ENCODE measurements around the gene VPS36. TPM values are rescaled to one million over a fixed set of nuclear protein-coding genes. Genes with fewer than 3 reads are reported as not detected.
"Not testable (repeated sequence)": the region's sequence is repeated elsewhere in the genome, so short reads cannot be mapped to it uniquely, and the experiment has no call there.

The VPS36 gene
- total RNA-seq, 4 donors from 2014 or later = 42.6 to 57.6 (median 48.8) TPM

GRCh38 chr13:52421216-52421615 is 29.2 kb downstream of the VPS36 start:
- DNase-seq (ENCODE audit: low spot score in 2 of 2) = no peak
- H3K36me3 ChIP-seq = peaks cover 0 to 88% (median 4%) of the 10 kb centered on the region in 3 donors
- no peaks in the 10 kb centered on the region for H3K4me1 ChIP-seq
- H3K4me3 ChIP-seq = no peak overlapping the region
- WGBS, 2 donors = 92 to 98% methylated on average over 3 of the region's 3 CpGs
- no peaks in the 10 kb centered on the region for H3K9me3 ChIP-seq
- H3K27ac ChIP-seq = no peak overlapping the region
- H3K27me3 ChIP-seq = no peaks in the 10 kb centered on the region
- TF ChIP-seq, protein P1, sequence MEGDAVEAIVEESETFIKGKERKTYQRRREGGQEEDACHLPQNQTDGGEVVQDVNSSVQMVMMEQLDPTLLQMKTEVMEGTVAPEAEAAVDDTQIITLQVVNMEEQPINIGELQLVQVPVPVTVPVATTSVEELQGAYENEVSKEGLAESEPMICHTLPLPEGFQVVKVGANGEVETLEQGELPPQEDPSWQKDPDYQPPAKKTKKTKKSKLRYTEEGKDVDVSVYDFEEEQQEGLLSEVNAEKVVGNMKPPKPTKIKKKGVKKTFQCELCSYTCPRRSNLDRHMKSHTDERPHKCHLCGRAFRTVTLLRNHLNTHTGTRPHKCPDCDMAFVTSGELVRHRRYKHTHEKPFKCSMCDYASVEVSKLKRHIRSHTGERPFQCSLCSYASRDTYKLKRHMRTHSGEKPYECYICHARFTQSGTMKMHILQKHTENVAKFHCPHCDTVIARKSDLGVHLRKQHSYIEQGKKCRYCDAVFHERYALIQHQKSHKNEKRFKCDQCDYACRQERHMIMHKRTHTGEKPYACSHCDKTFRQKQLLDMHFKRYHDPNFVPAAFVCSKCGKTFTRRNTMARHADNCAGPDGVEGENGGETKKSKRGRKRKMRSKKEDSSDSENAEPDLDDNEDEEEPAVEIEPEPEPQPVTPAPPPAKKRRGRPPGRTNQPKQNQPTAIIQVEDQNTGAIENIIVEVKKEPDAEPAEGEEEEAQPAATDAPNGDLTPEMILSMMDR (IDR thresholded peaks at IDR 0.05) = no peak
- TF ChIP-seq EP300 (IDR thresholded peaks at IDR 0.05) (no peak), POLR2A (IDR thresholded peaks at IDR 0.05) (no peak)

- 25 to 56% methylated on average over 1 of the region's 1 CpG for WGBS, 2 donors
- DNase-seq (ENCODE audit: low spot score in 2 of 2) = no peak
- Histone ChIP-seq H3K9me3 (no peaks in the 10 kb centered on the region), H3K4me3 (no peak overlapping the region), H3K27me3 (no peaks in the 10 kb centered on the region), H3K36me3 (peaks cover 0 to 93% (median 12%) of the 10 kb centered on the region in 3 donors), H3K27ac (no peak overlapping the region), H3K4me1 (no peaks in the 10 kb centered on the region)
- TF ChIP-seq POLR2A (IDR thresholded peaks at IDR 0.05) (no peak), EP300 (IDR thresholded peaks at IDR 0.05) (no peak)
- TF ChIP-seq, protein P1 (IDR thresholded peaks at IDR 0.05) = no peak
Measured at GRCh38 chr13:52419080-52419479, 31.4 kb downstream of the VPS36 start.

DNA sequence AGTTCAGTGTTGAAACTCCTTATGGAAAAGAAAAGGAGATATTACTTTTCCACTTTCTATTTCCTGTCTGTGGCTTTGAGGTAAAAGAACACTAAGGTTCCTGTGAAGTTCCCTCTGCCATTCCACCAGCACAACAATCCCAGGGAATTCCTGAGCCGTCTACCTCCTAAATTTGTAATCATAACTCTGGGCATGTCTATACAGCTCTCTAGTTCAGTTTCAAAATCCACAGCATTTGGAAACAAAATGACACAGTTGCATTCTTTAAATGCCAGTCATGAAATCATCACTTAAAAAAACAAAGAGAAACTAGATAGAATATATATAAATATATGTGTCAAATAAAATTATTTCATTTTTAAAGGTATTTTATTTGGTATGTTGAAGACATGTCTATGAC is 35.5 kb downstream of the VPS36 start:
- 37 to 43% methylated on average over 1 of the region's 1 CpG for WGBS, 2 donors
- no peak for DNase-seq (ENCODE audit: low spot score in 2 of 2)
- H3K27ac ChIP-seq = no peak overlapping the region
- H3K4me3 ChIP-seq = no peak overlapping the region
- no peaks in the 10 kb centered on the region for H3K4me1 ChIP-seq
- H3K36me3 ChIP-seq = peaks cover 0 to 90% (median 10%) of the 10 kb centered on the region in 3 donors
- H3K27me3 ChIP-seq = no peaks in the 10 kb centered on the region
- no peaks in the 10 kb centered on the region for H3K9me3 ChIP-seq
- TF ChIP-seq, protein P1 (IDR thresholded peaks at IDR 0.05) = no peak

DNA sequence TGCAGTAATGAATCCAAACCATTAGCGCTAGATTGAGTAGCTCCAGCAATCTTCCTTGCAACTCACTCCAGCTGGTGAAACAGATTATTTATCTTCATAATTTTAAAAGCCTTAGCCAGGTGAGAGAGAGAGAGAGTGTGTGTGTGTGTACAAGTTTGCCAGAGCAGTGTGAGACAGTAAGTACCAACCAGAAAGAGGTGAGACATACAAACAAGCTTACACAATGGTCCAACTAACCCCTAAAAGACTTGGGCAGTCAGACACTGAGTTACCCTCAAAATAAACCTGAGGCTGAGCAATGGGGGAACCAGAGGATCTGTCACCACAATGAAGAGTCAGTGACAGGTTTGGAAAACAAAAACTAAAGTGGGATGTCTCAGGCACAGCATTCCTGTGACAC is 36.4 kb downstream of the VPS36 start:
- Histone ChIP-seq H3K4me1 (no peaks in the 10 kb centered on the region), H3K27me3 (no peaks in the 10 kb centered on the region), H3K9me3 (no peaks in the 10 kb centered on the region), H3K36me3 (peaks cover 0 to 87% (median 8%) of the 10 kb centered on the region in 3 donors), H3K27ac (no peak overlapping the region), H3K4me3 (no peak overlapping the region)
- DNase-seq (ENCODE audit: low spot score in 2 of 2) = no peak
- TF ChIP-seq POLR2A (IDR thresholded peaks at IDR 0.05) = no peak
- WGBS, 2 donors = 98 to 100% methylated on average over 1 of the region's 1 CpG

- H3K27ac ChIP-seq = no peak overlapping the region
- DNase-seq (ENCODE audit: low spot score in 2 of 2) = no peak
- TF ChIP-seq POLR2A (IDR thresholded peaks at IDR 0.05) (no peak), EP300 (IDR thresholded peaks at IDR 0.05) (no peak)
- TF ChIP-seq, protein P1 (IDR thresholded peaks at IDR 0.05) = no peak
- H3K9me3 ChIP-seq = no peaks in the 10 kb centered on the region
- H3K27me3 ChIP-seq = no peaks in the 10 kb centered on the region
- H3K4me3 ChIP-seq = no peak overlapping the region
- H3K36me3 ChIP-seq = peaks cover 0 to 81% (median 8%) of the 10 kb centered on the region in 3 donors
- WGBS, 2 donors = 95 to 98% methylated on average over 1 of the region's 1 CpG
- H3K4me1 ChIP-seq = no peaks in the 10 kb centered on the region
Measured at GRCh38 chr13:52412128-52412527, 38.3 kb downstream of the VPS36 start.

DNA sequence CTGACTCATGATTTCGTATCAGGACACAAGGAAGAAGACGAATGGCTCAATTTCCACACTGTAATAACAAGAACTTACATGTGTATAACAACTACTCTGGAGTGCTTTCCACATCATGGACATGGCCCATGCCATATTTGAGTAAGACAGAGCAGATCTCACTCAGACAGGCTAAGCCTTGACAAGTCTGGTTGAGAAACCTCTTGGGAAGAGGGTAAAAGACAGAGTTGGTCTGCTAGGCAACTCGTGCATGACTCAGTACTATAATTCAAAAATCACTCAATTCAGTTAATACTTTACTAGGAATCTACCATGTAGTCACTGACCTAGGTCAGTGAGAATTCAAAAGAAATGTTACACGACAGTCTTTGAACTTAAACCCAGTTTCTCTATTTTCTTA is 38.8 kb downstream of the VPS36 start:
- Histone ChIP-seq H3K27me3 (no peaks in the 10 kb centered on the region), H3K27ac (no peak overlapping the region), H3K9me3 (no peaks in the 10 kb centered on the region), H3K4me3 (no peak overlapping the region), H3K36me3 (peaks cover 0 to 76% (median 8%) of the 10 kb centered on the region in 3 donors), H3K4me1 (peaks cover 0 to under 1% (median 0%) of the 10 kb centered on the region in 4 donors)
- 89% methylated on average over 4 of the region's 4 CpGs for WGBS, 2 donors
- no peak for DNase-seq (ENCODE audit: low spot score in 2 of 2)
- TF ChIP-seq, protein P1 (IDR thresholded peaks at IDR 0.05) = no peak
- TF ChIP-seq EP300 (IDR thresholded peaks at IDR 0.05) (no peak), POLR2A (IDR thresholded peaks at IDR 0.05) (no peak)

DNA sequence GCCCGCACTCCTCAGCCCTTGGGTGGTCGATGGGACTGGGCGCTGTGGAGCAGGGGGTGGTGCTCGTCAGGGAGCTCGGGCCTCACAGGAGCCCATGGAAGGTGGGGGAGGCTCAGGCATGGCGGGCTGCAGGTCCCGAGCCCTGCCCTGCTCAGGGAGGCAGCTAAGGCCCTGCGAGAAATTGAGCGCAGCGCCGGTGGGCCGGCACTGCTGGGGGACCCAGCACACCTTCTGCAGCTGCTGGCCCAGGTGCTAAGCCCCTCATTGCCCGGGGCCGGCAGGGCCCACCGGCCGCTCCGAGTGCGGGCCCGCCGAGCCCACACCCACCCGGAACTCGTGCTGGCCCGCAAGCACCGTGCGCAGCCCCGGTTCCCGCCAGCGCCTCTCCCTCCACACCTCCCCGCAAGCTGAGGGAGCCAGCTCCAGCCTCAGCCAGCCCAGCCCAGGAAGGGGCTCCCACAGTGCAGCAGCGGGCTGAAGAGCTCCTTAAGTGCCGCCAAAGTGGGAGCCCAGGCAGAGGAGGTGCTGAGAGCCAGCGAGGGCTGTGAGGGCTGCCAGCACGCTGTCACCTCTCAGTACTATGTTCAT is 42.3 kb downstream of the VPS36 start:
- Histone ChIP-seq H3K36me3 (peaks cover 0 to 42% (median 0%) of the 10 kb centered on the region in 3 donors), H3K4me1 (peaks cover 0 to 22% (median 10%) of the 10 kb centered on the region in 4 donors)
- not testable (repeated sequence) for H3K9me3 ChIP-seq; H3K4me3 ChIP-seq; DNase-seq (ENCODE audit: low spot score in 2 of 2); H3K27ac ChIP-seq; H3K27me3 ChIP-seq
- 96 to 99% methylated on average over 18 to 28 of the region's 33 CpGs for WGBS, 2 donors

- not testable (repeated sequence) for H3K9me3 ChIP-seq; H3K27me3 ChIP-seq; H3K27ac ChIP-seq; DNase-seq (ENCODE audit: low spot score in 2 of 2); H3K4me3 ChIP-seq
- Histone ChIP-seq H3K36me3 (peaks cover 0 to 39% (median 0%) of the 10 kb centered on the region in 3 donors), H3K4me1 (peaks cover 0 to 22% (median 10%) of the 10 kb centered on the region in 4 donors)
- WGBS, 2 donors = 92 to 94% methylated on average over 12 of the region's 12 CpGs
Measured at GRCh38 chr13:52407436-52407835, 43.0 kb downstream of the VPS36 start.
